K562 (cell line): ENCODE results near the gene MGAT1. TPM values are rescaled to one million over a fixed set of nuclear protein-coding genes. Genes with fewer than 3 reads are reported as not detected.

Source experiments
- CBFB ChIP-seq: sonication (generic); formaldehyde crosslinking; IDR thresholded peaks from 2 replicates; pipeline ENCODE4 v1.4.0; 2020; ENCODE audit warnings: mild to moderate bottlenecking, missing genetic modification reagents
- CBX3 ChIP-seq, 2 experiments: IDR thresholded peaks; 1 replicate in 1 of 2; 2 replicates in 1 of 2; pipeline ENCODE4 v1.6.1; 2012; ENCODE audit warnings: inconsistent platforms in 2 of 2, low read length in 2 of 2, borderline replicate concordance in 1 of 2, control low read depth in 1 of 2
- GTF2A2 ChIP-seq: IDR thresholded peaks from 2 replicates; pipeline ENCODE4 v1.6.1; 2016; ENCODE audit warnings: mild to moderate bottlenecking, missing genetic modification characterization, missing compliant biosample characterization
- HDGF ChIP-seq: fragments of 450-650 bp; IDR thresholded peaks from 2 replicates; pipeline ENCODE4 v1.6.1; 2016
- LCOR ChIP-seq: sonication (generic); formaldehyde crosslinking; IDR thresholded peaks from 2 replicates; pipeline ENCODE4 v1.8.0; 2022; ENCODE audit warnings: mild to moderate bottlenecking, missing genetic modification reagents
- MTA3 ChIP-seq: fragments of 450-650 bp; formaldehyde crosslinking; IDR thresholded peaks from 2 replicates; pipeline ENCODE4 v1.6.1; 2017; ENCODE audit warnings: mild to moderate bottlenecking, borderline replicate concordance
- MYNN ChIP-seq, 2 experiments: sonication (generic); formaldehyde crosslinking in 1 of 2; IDR thresholded peaks; 2 replicates each; pipeline versions ENCODE4 v1.5.0 to v1.6.1; 2016 to 2020; ENCODE audit warnings: antibody characterized with exemption in 1 of 2, missing genetic modification reagents in 1 of 2
- PML ChIP-seq: IDR thresholded peaks from 2 replicates; pipeline ENCODE4 v1.6.1; 2012; ENCODE audit warnings: low read length, inconsistent platforms
- THAP7 ChIP-seq: fragments of 250-450 bp; sonication (Bioruptor Pico); IDR thresholded peaks from 2 replicates; pipeline ENCODE4 v1.5.0; 2021
- polyA plus RNA-seq, 8 experiments: library from polyadenylated mRNA; depleted of rRNA in 4 of 8; stranded (reverse) in 5 of 8; unstranded in 3 of 8; fragments of >200 nt; fragmentation: Nextera tagmentation in 2 of 8; fragmentation: Illumina TruSeq in 1 of 8; extraction: Ambion mirVana in 2 of 8; extraction: Trizol in 1 of 8; gene quantifications; 2 replicates each; pipeline versions ENCODE4 v1.2.1 to v1.2.3, GENCODE V29; 2011 to 2014; ENCODE audit warnings: inconsistent platforms in 1 of 8, missing spikeins in 1 of 8
- total RNA-seq, 7 experiments: library from RNA; depleted of rRNA in 6 of 7; stranded (reverse); fragments of >200 nt in 6 of 7; fragmentation: Illumina TruSeq in 2 of 7; extraction: Trizol in 2 of 7; gene quantifications; 2 replicates each; pipeline versions ENCODE4 v1.2.1 to v1.2.3, GENCODE V29; 2011 to 2021; ENCODE audit warnings: low replicate concordance in 1 of 7
- TF ChIP-seq, protein P1 (sequence below), 2 experiments: fragments of 450-650 bp in 1 of 2; sonication (generic) in 1 of 2; formaldehyde crosslinking; conservative IDR thresholded peaks; 2 replicates each; pipeline versions ENCODE4 v1.4.0 to v1.8.1; 2020 to 2022; ENCODE audit warnings: mild to moderate bottlenecking in 1 of 2, missing genetic modification reagents in 1 of 2
- TF ChIP-seq, protein P2 (sequence below), 3 experiments: fragments of 200-800 bp in 1 of 3; fragments of 250-450 bp in 1 of 3; fragments of 450-650 bp in 1 of 3; sonication (Bioruptor Pico) in 1 of 3; sonication (Bioruptor generic) in 1 of 3; formaldehyde crosslinking in 1 of 3; IDR thresholded peaks; 2 replicates each; pipeline versions ENCODE4 v1.6.1 to v1.8.0; 2016 to 2022; ENCODE audit warnings: mild to moderate bottlenecking in 2 of 3, missing genetic modification characterization in 2 of 3, missing compliant biosample characterization in 1 of 3, moderate library complexity in 1 of 3
- TF ChIP-seq, protein P3 (sequence below): fragments of 450-650 bp; formaldehyde crosslinking; IDR thresholded peaks from 2 replicates; pipeline ENCODE4 v1.4.0; 2020; ENCODE audit warnings: mild to moderate bottlenecking, moderate library complexity

MGAT1 gene
- total and polyA plus RNA-seq, 9 of the 15 experiments (the other 6 are each of a cell fraction or from before 2014, with no cell fraction given), result 3.9 to 82.7 (median 44.5) TPM

DNA sequence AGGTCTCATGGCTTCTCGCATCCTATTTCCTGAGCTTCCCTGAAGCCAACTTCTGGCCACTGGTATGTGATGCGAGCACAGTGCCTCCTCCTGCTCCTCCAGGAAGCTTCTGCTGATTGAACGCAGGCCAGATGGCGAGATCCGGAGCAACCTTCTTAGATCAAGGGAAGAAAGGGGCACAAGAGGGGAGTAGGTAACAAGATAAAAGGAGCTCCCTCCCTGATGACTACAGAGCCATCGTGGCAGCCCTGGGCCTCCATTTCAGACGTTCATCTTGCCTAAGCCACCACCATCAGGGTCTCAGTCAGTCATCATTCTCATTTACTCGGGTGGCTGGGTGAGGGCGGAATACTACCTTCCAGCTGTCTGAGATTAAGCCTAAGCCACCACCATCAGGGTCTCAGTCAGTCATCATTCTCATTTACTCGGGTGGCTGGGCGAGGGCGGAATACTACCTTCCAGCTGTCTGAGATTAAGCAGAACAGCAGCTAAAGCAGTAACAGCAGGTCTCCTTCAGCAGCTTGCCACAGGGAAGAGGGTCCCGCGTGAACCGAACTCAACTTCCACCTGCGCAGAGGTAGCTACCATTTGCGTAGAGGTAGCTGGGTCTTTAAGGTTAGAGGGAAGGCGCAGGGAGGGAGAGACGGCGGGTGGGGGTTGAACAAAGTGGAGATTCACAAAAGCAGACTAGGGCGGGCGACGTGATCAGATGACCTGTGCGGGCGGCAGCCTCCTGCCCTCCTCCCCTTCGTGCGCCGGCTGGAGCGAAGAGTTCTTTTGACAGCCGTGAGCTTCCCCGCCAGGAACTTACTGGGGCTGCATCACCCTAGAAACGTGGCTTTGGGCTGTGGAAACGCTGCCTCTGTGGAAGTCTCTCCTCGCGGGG, 27.9 kb upstream of the MGAT1 start (continued):
- TF ChIP-seq, protein P1, sequence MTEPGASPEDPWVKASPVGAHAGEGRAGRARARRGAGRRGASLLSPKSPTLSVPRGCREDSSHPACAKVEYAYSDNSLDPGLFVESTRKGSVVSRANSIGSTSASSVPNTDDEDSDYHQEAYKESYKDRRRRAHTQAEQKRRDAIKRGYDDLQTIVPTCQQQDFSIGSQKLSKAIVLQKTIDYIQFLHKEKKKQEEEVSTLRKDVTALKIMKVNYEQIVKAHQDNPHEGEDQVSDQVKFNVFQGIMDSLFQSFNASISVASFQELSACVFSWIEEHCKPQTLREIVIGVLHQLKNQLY (CRISPR knock-in tag; conservative IDR thresholded peaks at IDR 0.05), result no peak
- TF ChIP-seq THAP7 (CRISPR knock-in tag) (no peak), LCOR (CRISPR knock-in tag) (no peak), MYNN (IDR thresholded peaks at IDR 0.05) (no peak), MYNN (CRISPR knock-in tag; IDR thresholded peaks at IDR 0.05) (no peak), CBFB (CRISPR knock-in tag) (no peak), CBX3 (IDR thresholded peaks at IDR 0.05; ENCODE audit: borderline replicate concordance in 1 of 2, low read length in 2 of 2) (peak in 1 of 2 experiments; percentile 26; a peak in 1 of 3 replicates), GTF2A2 (tag) (no peak), MTA3 (no peak), PML (no peak), HDGF (0 out of 2 replicates have a peak, but pooled peaks have one; percentile 23)
- TF ChIP-seq, protein P2, sequence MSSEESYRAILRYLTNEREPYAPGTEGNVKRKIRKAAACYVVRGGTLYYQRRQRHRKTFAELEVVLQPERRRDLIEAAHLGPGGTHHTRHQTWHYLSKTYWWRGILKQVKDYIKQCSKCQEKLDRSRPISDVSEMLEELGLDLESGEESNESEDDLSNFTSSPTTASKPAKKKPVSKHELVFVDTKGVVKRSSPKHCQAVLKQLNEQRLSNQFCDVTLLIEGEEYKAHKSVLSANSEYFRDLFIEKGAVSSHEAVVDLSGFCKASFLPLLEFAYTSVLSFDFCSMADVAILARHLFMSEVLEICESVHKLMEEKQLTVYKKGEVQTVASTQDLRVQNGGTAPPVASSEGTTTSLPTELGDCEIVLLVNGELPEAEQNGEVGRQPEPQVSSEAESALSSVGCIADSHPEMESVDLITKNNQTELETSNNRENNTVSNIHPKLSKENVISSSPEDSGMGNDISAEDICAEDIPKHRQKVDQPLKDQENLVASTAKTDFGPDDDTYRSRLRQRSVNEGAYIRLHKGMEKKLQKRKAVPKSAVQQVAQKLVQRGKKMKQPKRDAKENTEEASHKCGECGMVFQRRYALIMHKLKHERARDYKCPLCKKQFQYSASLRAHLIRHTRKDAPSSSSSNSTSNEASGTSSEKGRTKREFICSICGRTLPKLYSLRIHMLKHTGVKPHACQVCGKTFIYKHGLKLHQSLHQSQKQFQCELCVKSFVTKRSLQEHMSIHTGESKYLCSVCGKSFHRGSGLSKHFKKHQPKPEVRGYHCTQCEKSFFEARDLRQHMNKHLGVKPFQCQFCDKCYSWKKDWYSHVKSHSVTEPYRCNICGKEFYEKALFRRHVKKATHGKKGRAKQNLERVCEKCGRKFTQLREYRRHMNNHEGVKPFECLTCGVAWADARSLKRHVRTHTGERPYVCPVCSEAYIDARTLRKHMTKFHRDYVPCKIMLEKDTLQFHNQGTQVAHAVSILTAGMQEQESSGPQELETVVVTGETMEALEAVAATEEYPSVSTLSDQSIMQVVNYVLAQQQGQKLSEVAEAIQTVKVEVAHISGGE (CRISPR knock-in tag; IDR thresholded peaks at IDR 0.05), result no peak
- TF ChIP-seq, protein P3, sequence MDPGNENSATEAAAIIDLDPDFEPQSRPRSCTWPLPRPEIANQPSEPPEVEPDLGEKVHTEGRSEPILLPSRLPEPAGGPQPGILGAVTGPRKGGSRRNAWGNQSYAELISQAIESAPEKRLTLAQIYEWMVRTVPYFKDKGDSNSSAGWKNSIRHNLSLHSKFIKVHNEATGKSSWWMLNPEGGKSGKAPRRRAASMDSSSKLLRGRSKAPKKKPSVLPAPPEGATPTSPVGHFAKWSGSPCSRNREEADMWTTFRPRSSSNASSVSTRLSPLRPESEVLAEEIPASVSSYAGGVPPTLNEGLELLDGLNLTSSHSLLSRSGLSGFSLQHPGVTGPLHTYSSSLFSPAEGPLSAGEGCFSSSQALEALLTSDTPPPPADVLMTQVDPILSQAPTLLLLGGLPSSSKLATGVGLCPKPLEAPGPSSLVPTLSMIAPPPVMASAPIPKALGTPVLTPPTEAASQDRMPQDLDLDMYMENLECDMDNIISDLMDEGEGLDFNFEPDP (CRISPR knock-in tag), result no peak
